ENCODE data around the gene FAM124B.

FAM124B gene

DNA sequence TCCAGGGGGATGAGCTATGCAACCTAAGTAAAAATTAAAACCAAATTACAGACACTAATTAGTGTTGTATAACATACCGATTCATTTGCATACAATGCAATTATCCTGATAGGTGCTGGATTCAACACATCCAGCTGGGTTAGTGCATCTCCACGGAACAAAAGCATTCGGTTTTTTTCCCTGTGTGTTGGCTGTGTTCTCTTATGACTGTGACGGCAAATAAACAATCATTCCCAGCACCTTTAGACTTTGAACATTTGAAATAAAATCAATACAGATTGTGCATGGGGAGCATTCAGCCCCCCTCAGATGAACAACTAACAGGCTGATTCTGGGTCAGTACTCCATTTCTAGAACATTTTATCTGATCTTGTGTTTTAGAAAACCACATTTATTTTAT lies 22.7 kb downstream of the FAM124B start:
- H3K27me3 ChIP-seq (replicated peaks; ENCODE audit: control insufficient read depth, insufficient read depth, low read length) = no peaks in the 10 kb centered on the region; the same call in none of the 2 replicates
- H3K36me3 ChIP-seq (ENCODE audit: control insufficient read depth, insufficient read depth, low read length) = no peaks in the 10 kb centered on the region
- H3K4me3 ChIP-seq (replicated peaks; ENCODE audit: low read depth, low read length) = no peak overlapping the region
- TF ChIP-seq CTCF (IDR thresholded peaks at IDR 0.05; ENCODE audit: insufficient read depth, low read length, poor library complexity, severe bottlenecking) = no peak
- no peak for DNase-seq (ENCODE audit: extremely low read depth, insufficient read length)

DNA sequence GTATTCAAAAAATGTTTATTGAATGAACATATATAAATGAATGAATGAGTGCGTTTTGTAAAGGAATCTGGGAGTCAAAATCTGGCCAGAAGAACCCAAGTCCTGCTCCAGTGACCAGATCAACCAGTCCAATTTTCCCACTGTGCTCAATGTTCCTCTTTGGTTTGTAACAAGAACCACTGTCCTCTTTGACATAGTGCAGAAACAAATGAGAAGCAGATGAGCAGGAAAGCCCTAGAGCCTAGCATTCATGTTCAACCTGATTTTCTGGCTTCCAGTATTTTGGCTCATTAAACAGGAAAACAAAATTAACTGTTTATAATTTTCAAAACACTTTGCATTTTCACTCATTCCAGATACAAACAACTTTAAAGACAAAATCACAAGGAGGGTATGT lies 23.2 kb downstream of the FAM124B start:
- H3K4me3 ChIP-seq (replicated peaks; ENCODE audit: low read depth, low read length) = no peak overlapping the region
- no peak for TF ChIP-seq CTCF (IDR thresholded peaks at IDR 0.05; ENCODE audit: insufficient read depth, low read length, poor library complexity, severe bottlenecking)
- no peak for DNase-seq (ENCODE audit: extremely low read depth, insufficient read length)
- no peaks in the 10 kb centered on the region for H3K36me3 ChIP-seq (ENCODE audit: control insufficient read depth, insufficient read depth, low read length)
- no peaks in the 10 kb centered on the region; the same call in none of the 2 replicates for H3K27me3 ChIP-seq (replicated peaks; ENCODE audit: control insufficient read depth, insufficient read depth, low read length)

DNA sequence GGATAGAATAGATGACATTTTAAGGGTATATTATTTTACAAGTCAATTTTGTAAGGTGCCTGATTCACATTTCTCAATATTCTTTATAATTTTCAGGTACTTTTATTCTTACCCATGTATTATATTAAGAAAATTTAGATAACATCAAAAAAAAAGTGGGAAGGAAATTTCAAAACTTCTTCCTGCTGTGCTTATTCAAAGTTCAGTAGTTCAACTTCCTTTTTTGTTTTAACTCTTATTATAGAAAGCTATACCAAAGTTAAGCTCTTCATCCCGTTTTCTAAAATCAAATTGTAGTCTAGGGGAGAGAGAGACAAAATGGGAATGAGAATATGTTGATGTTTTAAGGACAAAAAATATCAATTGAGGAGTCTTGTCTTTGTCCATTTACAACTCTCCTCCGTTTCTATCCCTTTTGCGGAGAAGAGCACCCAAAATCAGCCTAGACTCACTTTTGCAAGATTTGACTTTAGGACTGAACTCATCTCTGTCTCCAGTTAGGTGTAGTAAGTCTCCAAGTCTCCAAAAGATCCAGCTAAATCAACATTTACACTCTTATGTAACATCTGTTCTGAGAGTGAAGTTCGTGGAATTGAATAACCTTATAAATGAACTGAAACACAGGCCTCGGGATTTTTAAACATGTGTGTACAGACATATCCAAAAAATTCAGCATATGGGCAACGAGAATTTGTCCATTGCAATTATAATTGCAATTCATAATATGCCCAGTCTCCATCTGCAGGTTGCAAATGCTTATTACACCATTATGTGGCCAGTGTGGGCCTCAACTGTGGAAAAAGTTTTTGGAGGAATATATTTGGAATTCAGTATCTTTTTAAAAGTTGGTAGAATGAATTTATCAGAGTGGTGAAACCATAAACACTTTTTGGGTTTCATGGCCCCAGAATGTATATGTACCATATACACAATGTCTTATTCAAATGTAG lies 23.9 kb downstream of the FAM124B start:
- Histone ChIP-seq H3K27me3 (replicated peaks; ENCODE audit: control insufficient read depth, insufficient read depth, low read length) (no peaks in the 10 kb centered on the region; the same call in none of the 2 replicates), H3K36me3 (ENCODE audit: control insufficient read depth, insufficient read depth, low read length) (no peaks in the 10 kb centered on the region), H3K4me3 (replicated peaks; ENCODE audit: low read depth, low read length) (no peak overlapping the region)
- DNase-seq (ENCODE audit: extremely low read depth, insufficient read length) = no peak
- TF ChIP-seq CTCF (IDR thresholded peaks at IDR 0.05; ENCODE audit: insufficient read depth, low read length, poor library complexity, severe bottlenecking) = no peak

DNA sequence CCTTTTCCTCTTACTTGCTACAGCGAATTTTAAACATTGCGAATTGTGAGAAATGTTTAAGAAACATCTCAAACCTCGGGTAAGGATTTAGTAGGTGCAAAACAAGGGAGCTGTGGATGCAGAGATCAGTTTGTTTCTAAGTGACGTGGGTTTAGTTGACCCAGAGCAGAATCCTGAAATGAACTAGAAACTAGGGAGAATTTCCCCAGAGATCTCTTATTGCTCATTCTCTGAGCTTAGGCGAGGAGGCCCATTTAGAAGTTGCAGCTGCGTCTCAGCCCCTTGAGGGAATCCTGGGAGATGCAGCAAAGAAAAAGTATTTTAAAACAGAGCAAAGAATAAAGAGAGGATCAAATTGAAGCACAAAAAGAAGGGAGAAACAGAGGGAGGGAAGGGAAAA lies 29.3 kb downstream of the FAM124B start:
- H3K36me3 ChIP-seq (ENCODE audit: control insufficient read depth, insufficient read depth, low read length) = no peaks in the 10 kb centered on the region
- TF ChIP-seq CTCF (IDR thresholded peaks at IDR 0.05; ENCODE audit: insufficient read depth, low read length, poor library complexity, severe bottlenecking) = no peak
- H3K4me3 ChIP-seq (replicated peaks; ENCODE audit: low read depth, low read length) = no peak overlapping the region
- no peak for DNase-seq (ENCODE audit: extremely low read depth, insufficient read length)
- peaks cover 2% of the 10 kb centered on the region; the same call in 1 of the 2 replicates for H3K27me3 ChIP-seq (replicated peaks; ENCODE audit: control insufficient read depth, insufficient read depth, low read length)

- peak; percentile 56 for TF ChIP-seq CTCF (IDR thresholded peaks at IDR 0.05; ENCODE audit: insufficient read depth, low read length, poor library complexity, severe bottlenecking)
- Histone ChIP-seq H3K27me3 (replicated peaks; ENCODE audit: control insufficient read depth, insufficient read depth, low read length) (peaks cover 2% of the 10 kb centered on the region; the same call in 1 of the 2 replicates), H3K36me3 (ENCODE audit: control insufficient read depth, insufficient read depth, low read length) (no peaks in the 10 kb centered on the region), H3K4me3 (replicated peaks; ENCODE audit: low read depth, low read length) (no peak overlapping the region)
- DNase-seq (ENCODE audit: extremely low read depth, insufficient read length) = no peak
Measured at GRCh38 chr2:224369028-224369632, 32.8 kb downstream of the FAM124B start.

Data from GM06990 (cell line).